A549 (cell line): ENCODE data around the gene C1orf21. TPM values are rescaled to one million over a fixed set of nuclear protein-coding genes. Genes with fewer than 3 reads are reported as not detected.

ENCODE experiments used
- ATAC-seq, 2 experiments: fragments of 200-7000 bp in 1 of 2; fragments of >200 bp in 1 of 2; cut with Nextera tagmentation in 1 of 2; cut with Tn5 transposase in 1 of 2; 3 replicates each; pipeline versions ENCODE4 v1.8.0 to v1.9.1; 2018 to 2020; ENCODE audit warnings: mild to moderate bottlenecking in 1 of 2, moderate library complexity in 1 of 2
- CTCF ChIA-PET: fragments of 300-600 bp; sonication (Branson Sonifier 250); formaldehyde crosslinking; extraction: SDS; loops from one replicate; lab custom pipeline; 2021; ENCODE audit warnings: antibody characterized with exemption, inconsistent platforms; lab: Yijun Ruan, JAX
- POLR2A ChIA-PET: fragments of 350-600 bp; formaldehyde crosslinking; extraction: SDS; loops from one replicate; lab custom pipeline; 2021; ENCODE audit warnings: antibody characterized with exemption, inconsistent platforms; lab: Yijun Ruan, JAX
- DNase-seq, 2 experiments: peaks; one replicate each; pipeline versions ENCODE4 v3.0.0 to v3.0.0-alpha.2; 2011 to 2016; ENCODE audit warnings: low read depth in 1 of 2, low spot score in 1 of 2
- FAIRE-seq: peaks from 2 replicates; lab custom pipeline; 2011; peaks lifted over from hg19 to GRCh38; lab: Jason Lieb, UNC
- H3K27ac ChIP-seq, 2 experiments: fragments of >200 bp; sonication (Bioruptor Twin); formaldehyde crosslinking; 3 replicates each; pipeline ENCODE4 v1.5.1; 2016 to 2017
- H3K4me1 ChIP-seq: fragments of >200 bp; sonication (Bioruptor Twin); formaldehyde crosslinking; 3 replicates; pipeline ENCODE4 v1.6.1; 2016
- H3K4me2 ChIP-seq: fragments of >200 bp; sonication (Bioruptor Twin); formaldehyde crosslinking; 3 replicates; pipeline ENCODE4 v1.6.1; 2016
- H3K4me3 ChIP-seq: fragments of >200 bp; sonication (Bioruptor Twin); formaldehyde crosslinking; 3 replicates; pipeline ENCODE4 v1.5.1; 2016
- H3K9me3 ChIP-seq: fragments of >200 bp; sonication (Bioruptor Twin); formaldehyde crosslinking; 3 replicates; pipeline ENCODE4 v1.6.1; 2016
- ATOH8 ChIP-seq: fragments of 250-450 bp; sonication (Bioruptor Pico); IDR thresholded peaks from 2 replicates; pipeline ENCODE4 v1.5.0; 2020; ENCODE audit warnings: low read depth, mild to moderate bottlenecking, moderate library complexity
- BCL3 ChIP-seq: fragments of >200 bp; sonication (Bioruptor Twin); formaldehyde crosslinking; IDR thresholded peaks from 3 replicates; pipeline ENCODE4 v1.6.1; 2016
- CHD2 ChIP-seq: fragments of 150-350 bp; IDR thresholded peaks from 2 replicates; pipeline ENCODE4 v1.6.1; 2014; ENCODE audit warnings: low read length; ENCODE audit not compliant: partially characterized antibody
- CTCF ChIP-seq: fragments of >200 bp; sonication (Bioruptor Twin); formaldehyde crosslinking; IDR thresholded peaks from 3 replicates; pipeline ENCODE4 v1.5.1; 2016
- EHF ChIP-seq: fragments of 250-450 bp; sonication (Bioruptor Pico); IDR thresholded peaks from 2 replicates; pipeline ENCODE4 v1.5.0; 2020; ENCODE audit warnings: mild to moderate bottlenecking
- EHMT2 ChIP-seq: fragments of 200-600 bp; sonication (generic); IDR thresholded peaks from 2 replicates; pipeline ENCODE4 v1.6.1; 2016; ENCODE audit warnings: antibody characterized with exemption, low read depth, mild to moderate bottlenecking, moderate library complexity
- ELK1 ChIP-seq: fragments of 150-350 bp; IDR thresholded peaks from 2 replicates; pipeline ENCODE4 v1.6.1; 2014; ENCODE audit warnings: low read depth, mild to moderate bottlenecking, low read length
- FOXS1 ChIP-seq: fragments of 250-450 bp; sonication (Bioruptor Pico); IDR thresholded peaks from 2 replicates; pipeline ENCODE4 v1.5.0; 2020; ENCODE audit warnings: mild to moderate bottlenecking, moderate library complexity
- HES2 ChIP-seq: fragments of >200 bp; sonication (Bioruptor Twin); formaldehyde crosslinking; IDR thresholded peaks from 2 replicates; pipeline ENCODE4 v1.6.1; 2016
- HEYL ChIP-seq: fragments of 250-450 bp; sonication (Bioruptor Pico); IDR thresholded peaks from 2 replicates; pipeline ENCODE4 v1.8.0; 2021; ENCODE audit warnings: mild to moderate bottlenecking, moderate library complexity
- HOXB13 ChIP-seq: fragments of 250-450 bp; sonication (Bioruptor Pico); IDR thresholded peaks from 2 replicates; pipeline ENCODE4 v1.5.0; 2020; ENCODE audit warnings: low read depth, mild to moderate bottlenecking, moderate library complexity
- JUN ChIP-seq, 2 experiments: fragments of >200 bp; sonication (Bioruptor Twin); formaldehyde crosslinking; IDR thresholded peaks; 2 replicates in 1 of 2; 3 replicates in 1 of 2; pipeline ENCODE4 v1.6.1; 2016 to 2017
- MAZ ChIP-seq: fragments of 150-350 bp; IDR thresholded peaks from 2 replicates; pipeline ENCODE4 v1.6.1; 2014; ENCODE audit warnings: antibody characterized with exemption, low read depth, low read length, borderline replicate concordance
- NR3C1 ChIP-seq: fragments of >200 bp; sonication (Bioruptor Twin); formaldehyde crosslinking; IDR thresholded peaks from 3 replicates; pipeline ENCODE4 v1.6.1; 2017
- RCOR1 ChIP-seq: fragments of 150-350 bp; IDR thresholded peaks from 2 replicates; pipeline ENCODE4 v1.6.1; 2014; ENCODE audit warnings: antibody characterized with exemption, low read length, low read depth
- SMC3 ChIP-seq: fragments of >200 bp; sonication (Bioruptor Twin); formaldehyde crosslinking; IDR thresholded peaks from 3 replicates; pipeline ENCODE4 v1.6.1; 2018; ENCODE audit warnings: inconsistent platforms
- TP53 ChIP-seq: fragments of 250-450 bp; sonication (Bioruptor Pico); IDR thresholded peaks from 2 replicates; pipeline ENCODE4 v1.5.0; 2021; ENCODE audit warnings: mild to moderate bottlenecking, moderate library complexity
- USF2 ChIP-seq: fragments of 450-650 bp; IDR thresholded peaks from 2 replicates; pipeline ENCODE4 v1.6.1; 2014; ENCODE audit warnings: antibody characterized with exemption
- WGBS: methylation state at CpG from one replicate; pipeline ENCODE4 v1.1.6; 2017; ENCODE audit errors: missing lambda C conversion rate; 5-methylcytosine and 5-hydroxymethylcytosine counted together
- polyA plus RNA-seq, 4 experiments: library from polyadenylated mRNA; depleted of rRNA in 3 of 4; stranded (reverse); fragments of >200 nt; fragmentation: RNase III in 1 of 4; extraction: RNeasy Plus Mini Kit Qiagen cat#74134 plus additional on column Dnase treatment in 1 of 4; gene quantifications; 2 replicates in 3 of 4; 3 replicates in 1 of 4; pipeline ENCODE4 v1.2.3, GENCODE V29; 2011 to 2017

Gene C1orf21
- polyA plus RNA-seq, 2 of the 4 experiments (the other 2 are of a cell fraction), result 11.4 to 11.6 TPM

GRCh38 chr1:184664661-184665060, 277.8 kb downstream of the C1orf21 start:
- CTCF ChIA-PET, result interaction anchor here (0.6 to 3.0 kb wide), 80 partner anchors 9 to 749 kb away, joined by 3 to 53 read pairs (median 5); partner anchors contain the start of gene C1orf21
- H3K4me2 ChIP-seq, result peak overlapping the region; percentile 85

GRCh38 chr1:184665360-184665759, 278.5 kb downstream of the C1orf21 start:
- CTCF ChIA-PET, result interaction anchor here (1.1 to 3.0 kb wide), 8 partner anchors 11 to 545 kb away, joined by 3 to 53 read pairs (median 7); partner anchors contain the start of gene C1orf21

More at GRCh38 chr1:184664661-184665060, 277.8 kb downstream of the C1orf21 start:
- 79% methylated on average over 14 of the region's 15 CpGs for WGBS
- DNase-seq (no peak), FAIRE-seq (no peak), ATAC-seq (peak; percentile 6 to 10; a peak in 1 of 6 replicates)
- no peak overlapping the region for H3K4me3 ChIP-seq
- peak overlapping the region; percentile 60 to 75; a peak in 5 of 6 replicates for H3K27ac ChIP-seq
- POLR2A ChIA-PET, result interaction anchor here (1.2 to 1.8 kb wide), 2 partner anchors 278 to 355 kb away, joined by 3 to 6 read pairs; partner anchors contain the start of gene C1orf21
- H3K4me1 ChIP-seq, result no peaks in the 10 kb centered on the region
- TF ChIP-seq HES2, result no peak
- no peaks in the 10 kb centered on the region for H3K9me3 ChIP-seq

More at GRCh38 chr1:184665360-184665759, 278.5 kb downstream of the C1orf21 start:
- Histone ChIP-seq H3K9me3 (no peaks in the 10 kb centered on the region), H3K4me1 (no peaks in the 10 kb centered on the region), H3K4me2 (no peak overlapping the region), H3K4me3 (no peak overlapping the region), H3K27ac (no peak overlapping the region)
- DNase-seq (no peak), FAIRE-seq (no peak), ATAC-seq (no peak)
- POLR2A ChIA-PET, result no interaction called here
- WGBS, result 70% methylated on average over 6 of the region's 6 CpGs
- TF ChIP-seq RCOR1 (no peak), HOXB13 (CRISPR knock-in tag) (no peak), EHF (CRISPR knock-in tag) (no peak), EHMT2 (no peak), SMC3 (no peak), MAZ (no peak), TP53 (CRISPR knock-in tag) (no peak), ELK1 (no peak), HEYL (no peak), CTCF (no peak), CHD2 (no peak), ATOH8 (CRISPR knock-in tag) (no peak), JUN (IDR thresholded peaks at IDR 0.05) (no peak), BCL3 (no peak), HES2 (no peak), NR3C1 (no peak), USF2 (no peak), FOXS1 (CRISPR knock-in tag) (no peak)
